Measurements from ENCODE around the gene OSBPL1A. TPM values are rescaled to one million over a fixed set of nuclear protein-coding genes. Genes with fewer than 3 reads are reported as not detected.

The OSBPL1A gene
- polyA plus RNA-seq, 2 of the 4 experiments (the other 2 are of a cell fraction) = 10.5 to 22.1 TPM

DNA sequence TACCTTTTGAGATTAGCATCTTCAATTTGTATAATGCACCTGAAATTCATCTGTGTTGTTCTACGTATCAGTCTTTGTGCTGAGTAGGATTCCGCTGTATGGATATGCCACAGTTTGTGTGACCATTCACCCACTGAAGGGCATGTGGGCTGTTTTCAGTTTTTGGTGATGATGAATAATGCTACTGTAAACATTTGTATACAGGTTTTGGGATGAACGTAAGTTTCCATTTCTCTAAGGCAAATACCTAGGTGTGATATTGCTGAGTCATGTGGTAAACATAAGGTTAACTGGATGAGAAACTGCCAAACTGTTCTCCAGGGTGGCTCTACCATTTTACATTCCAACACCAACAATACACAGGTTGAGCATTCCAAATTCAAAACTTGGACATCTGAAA is 223.6 kb downstream of the OSBPL1A start:
- 67% methylated on average over 3 of the region's 3 CpGs for WGBS (ENCODE audit: missing lambda C conversion rate)
- FAIRE-seq (no peak), DNase-seq (ENCODE audit: low read depth in 1 of 2, low spot score in 1 of 2) (no peak), ATAC-seq (no peak)
- H3K27ac ChIP-seq = no peak overlapping the region
- H3K4me1 ChIP-seq = 0 out of 3 replicates have a peak, but pooled peaks cover 6% of the 10 kb centered on the region
- peak overlapping the region; percentile 38; the same call in 1 of the 3 replicates for H3K4me2 ChIP-seq
- ChIA-PET CTCF (no interaction called here), POLR2A (no interaction called here)
- no peak overlapping the region for H3K4me3 ChIP-seq
- TF ChIP-seq POLR2AphosphoS2 (conservative IDR thresholded peaks at IDR 0.05; ENCODE audit: low read length) (no peak), HDAC2 (IDR thresholded peaks at IDR 0.05) (no peak), KDM1A (IDR thresholded peaks at IDR 0.05; ENCODE audit: low read depth) (no peak), RAD21 (conservative IDR thresholded peaks at IDR 0.05 in 1 of 2, IDR thresholded peaks at IDR 0.05 in 1 of 2) (no peak), ZSCAN20 (CRISPR knock-in tag; IDR thresholded peaks at IDR 0.05) (no peak), RNF2 (IDR thresholded peaks at IDR 0.05; ENCODE audit: borderline replicate concordance, low read depth) (no peak), NFE2L2 (conservative IDR thresholded peaks at IDR 0.05; ENCODE audit: low read length) (peak; percentile 59), CHD4 (IDR thresholded peaks at IDR 0.05; ENCODE audit: borderline replicate concordance) (no peak), CBX2 (IDR thresholded peaks at IDR 0.05; ENCODE audit: borderline replicate concordance, low read depth) (no peak), GATA3 (IDR thresholded peaks at IDR 0.05; ENCODE audit: borderline replicate concordance) (no peak), MAFK (IDR thresholded peaks at IDR 0.05; ENCODE audit: partially characterized antibody) (peak; percentile 88), REST (IDR thresholded peaks at IDR 0.05) (no peak), BHLHE40 (IDR thresholded peaks at IDR 0.05; ENCODE audit: low read depth, low read length) (no peak), KDM5A (IDR thresholded peaks at IDR 0.05) (no peak), MAZ (IDR thresholded peaks at IDR 0.05; ENCODE audit: borderline replicate concordance, low read depth, low read length) (no peak), TP53 (CRISPR knock-in tag; IDR thresholded peaks at IDR 0.05) (no peak)
- no peaks in the 10 kb centered on the region for H3K9me3 ChIP-seq

DNA sequence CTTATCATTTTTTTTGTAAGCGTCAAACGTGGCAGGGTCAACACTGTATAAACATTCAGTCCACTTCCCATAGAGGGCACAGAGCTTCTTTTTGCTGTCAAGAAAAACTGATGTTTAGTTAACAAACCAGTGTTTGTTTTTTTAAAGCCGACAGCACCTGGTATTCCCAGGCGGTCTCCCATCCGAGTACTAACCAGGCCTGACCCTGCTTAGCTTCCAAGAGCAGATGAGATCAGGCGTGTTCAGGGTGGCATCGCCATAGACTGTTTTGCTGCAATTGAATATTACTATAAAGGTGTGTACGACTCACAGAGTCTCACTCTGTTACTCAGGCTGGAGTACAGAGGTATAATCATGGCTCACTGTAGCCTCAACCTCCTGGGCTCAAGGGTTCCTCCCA is 227.3 kb downstream of the OSBPL1A start:
- no peak overlapping the region for H3K4me3 ChIP-seq
- no peak for FAIRE-seq
- 0 out of 3 replicates have a peak, but pooled peaks cover 6% of the 10 kb centered on the region for H3K4me1 ChIP-seq
- 87% methylated on average over 8 of the region's 8 CpGs for WGBS (ENCODE audit: missing lambda C conversion rate)
- no peak for ATAC-seq
- no peaks in the 10 kb centered on the region for H3K9me3 ChIP-seq
- CTCF ChIA-PET = no interaction called here
- H3K4me2 ChIP-seq = no peak overlapping the region
- POLR2A ChIA-PET = no interaction called here
- no peak overlapping the region for H3K27ac ChIP-seq
- no peak for TF ChIP-seq EP300 (IDR thresholded peaks at IDR 0.05)
- TF ChIP-seq, protein P1, sequence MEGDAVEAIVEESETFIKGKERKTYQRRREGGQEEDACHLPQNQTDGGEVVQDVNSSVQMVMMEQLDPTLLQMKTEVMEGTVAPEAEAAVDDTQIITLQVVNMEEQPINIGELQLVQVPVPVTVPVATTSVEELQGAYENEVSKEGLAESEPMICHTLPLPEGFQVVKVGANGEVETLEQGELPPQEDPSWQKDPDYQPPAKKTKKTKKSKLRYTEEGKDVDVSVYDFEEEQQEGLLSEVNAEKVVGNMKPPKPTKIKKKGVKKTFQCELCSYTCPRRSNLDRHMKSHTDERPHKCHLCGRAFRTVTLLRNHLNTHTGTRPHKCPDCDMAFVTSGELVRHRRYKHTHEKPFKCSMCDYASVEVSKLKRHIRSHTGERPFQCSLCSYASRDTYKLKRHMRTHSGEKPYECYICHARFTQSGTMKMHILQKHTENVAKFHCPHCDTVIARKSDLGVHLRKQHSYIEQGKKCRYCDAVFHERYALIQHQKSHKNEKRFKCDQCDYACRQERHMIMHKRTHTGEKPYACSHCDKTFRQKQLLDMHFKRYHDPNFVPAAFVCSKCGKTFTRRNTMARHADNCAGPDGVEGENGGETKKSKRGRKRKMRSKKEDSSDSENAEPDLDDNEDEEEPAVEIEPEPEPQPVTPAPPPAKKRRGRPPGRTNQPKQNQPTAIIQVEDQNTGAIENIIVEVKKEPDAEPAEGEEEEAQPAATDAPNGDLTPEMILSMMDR (IDR thresholded peaks at IDR 0.05) = no peak
- no peak for TF ChIP-seq TP53 (CRISPR knock-in tag; IDR thresholded peaks at IDR 0.05)
- TF ChIP-seq HOXA7 (CRISPR knock-in tag; IDR thresholded peaks at IDR 0.05) = no peak
- no peak for TF ChIP-seq CHD2 (IDR thresholded peaks at IDR 0.05; ENCODE audit: low read length, partially characterized antibody)
- no peak for TF ChIP-seq RAD21 (conservative IDR thresholded peaks at IDR 0.05 in 1 of 2, IDR thresholded peaks at IDR 0.05 in 1 of 2)
- no peak for DNase-seq (ENCODE audit: low read depth in 1 of 2, low spot score in 1 of 2)
